GM12873 (cell line): ENCODE measurements around the gene MOG.

ENCODE experiments used
- TF ChIP-seq, protein P1 (sequence below): IDR thresholded peaks from 2 replicates; pipeline ENCODE4 v1.5.1; 2012; ENCODE audit warnings: low read depth, mild to moderate bottlenecking, moderate library complexity, low read length, control low read depth; ENCODE audit not compliant: insufficient read depth; ENCODE audit errors: missing control alignments

The MOG gene

DNA sequence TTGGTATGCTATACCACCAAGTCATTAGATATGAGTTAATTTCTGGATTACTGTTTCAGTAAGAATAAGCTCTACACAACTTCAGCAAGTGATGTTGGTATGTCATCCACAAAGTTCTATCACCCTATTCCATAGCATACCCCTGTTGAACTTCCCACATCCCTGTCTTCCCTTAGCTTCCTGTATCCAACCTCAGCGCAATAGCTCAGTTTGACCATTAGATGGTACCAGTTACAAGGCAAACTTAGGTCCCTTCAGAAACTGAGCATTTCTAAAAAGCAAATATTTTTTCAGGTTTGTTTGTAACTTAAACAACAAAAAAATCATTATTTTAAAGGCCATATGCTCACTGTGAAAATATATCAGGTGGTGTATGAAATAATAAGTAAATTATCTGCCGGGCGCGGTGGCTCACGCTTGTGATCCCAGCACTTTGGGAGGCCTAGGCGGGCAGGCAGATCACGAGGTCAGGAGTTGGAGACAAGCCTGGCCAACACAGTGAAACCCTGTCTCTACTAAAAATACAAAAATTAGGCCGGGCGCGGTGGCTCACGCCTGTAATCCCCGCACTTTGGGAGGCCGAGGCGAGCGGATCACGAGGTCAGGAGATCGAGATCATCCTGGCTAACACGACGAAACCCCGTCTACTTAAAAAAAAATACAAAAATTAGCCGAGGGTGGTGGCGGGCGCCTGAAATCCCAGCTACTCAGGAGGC is 8.8 kb upstream of the MOG start:
- TF ChIP-seq, protein P1, sequence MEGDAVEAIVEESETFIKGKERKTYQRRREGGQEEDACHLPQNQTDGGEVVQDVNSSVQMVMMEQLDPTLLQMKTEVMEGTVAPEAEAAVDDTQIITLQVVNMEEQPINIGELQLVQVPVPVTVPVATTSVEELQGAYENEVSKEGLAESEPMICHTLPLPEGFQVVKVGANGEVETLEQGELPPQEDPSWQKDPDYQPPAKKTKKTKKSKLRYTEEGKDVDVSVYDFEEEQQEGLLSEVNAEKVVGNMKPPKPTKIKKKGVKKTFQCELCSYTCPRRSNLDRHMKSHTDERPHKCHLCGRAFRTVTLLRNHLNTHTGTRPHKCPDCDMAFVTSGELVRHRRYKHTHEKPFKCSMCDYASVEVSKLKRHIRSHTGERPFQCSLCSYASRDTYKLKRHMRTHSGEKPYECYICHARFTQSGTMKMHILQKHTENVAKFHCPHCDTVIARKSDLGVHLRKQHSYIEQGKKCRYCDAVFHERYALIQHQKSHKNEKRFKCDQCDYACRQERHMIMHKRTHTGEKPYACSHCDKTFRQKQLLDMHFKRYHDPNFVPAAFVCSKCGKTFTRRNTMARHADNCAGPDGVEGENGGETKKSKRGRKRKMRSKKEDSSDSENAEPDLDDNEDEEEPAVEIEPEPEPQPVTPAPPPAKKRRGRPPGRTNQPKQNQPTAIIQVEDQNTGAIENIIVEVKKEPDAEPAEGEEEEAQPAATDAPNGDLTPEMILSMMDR, result peak; percentile 63

DNA sequence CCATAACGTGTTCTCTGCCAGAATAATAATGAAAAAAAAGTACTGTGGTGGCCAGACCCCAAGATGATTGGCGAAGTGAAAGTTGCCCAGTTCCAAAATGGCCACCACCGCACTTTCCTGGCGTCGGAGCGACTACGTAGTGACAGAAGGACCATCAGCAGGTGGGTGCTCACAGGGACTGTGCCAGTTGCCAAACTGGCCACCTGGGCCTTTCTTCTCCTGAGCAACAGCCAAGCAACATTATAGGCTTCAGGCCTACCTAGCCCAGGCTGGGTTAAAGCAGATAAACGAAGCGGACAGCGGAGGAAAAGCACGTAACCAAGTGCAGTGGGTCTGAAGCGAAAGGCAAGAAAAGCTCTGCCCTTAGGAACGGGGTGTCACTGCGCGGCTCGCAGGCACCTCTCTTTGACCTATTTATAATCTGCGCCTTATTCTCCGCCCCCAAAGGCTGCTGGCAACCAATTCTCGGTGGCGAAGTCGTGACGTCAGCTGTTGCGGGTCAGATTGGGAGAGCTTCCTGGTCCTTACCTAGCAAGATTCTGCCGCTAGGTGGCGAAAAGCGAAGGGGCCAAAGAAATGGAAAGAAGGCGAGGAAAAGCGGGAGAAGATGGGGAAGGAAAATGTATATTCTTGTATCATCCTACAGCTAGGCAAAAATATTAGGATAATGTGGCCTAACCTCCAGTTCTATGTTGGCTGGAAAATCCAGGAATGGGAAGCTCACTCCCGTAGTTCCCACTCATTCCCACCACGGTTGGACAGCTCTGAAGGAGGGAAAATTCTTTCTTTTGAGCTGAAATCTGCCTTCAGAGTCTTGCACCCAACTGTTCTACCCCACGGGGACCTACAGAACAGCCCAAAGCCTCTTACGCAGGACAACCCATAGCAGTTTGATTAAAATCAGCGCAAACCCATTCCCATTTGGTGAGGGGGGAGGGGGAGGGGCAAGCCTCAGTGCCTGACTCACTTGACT is 6.9 kb upstream of the MOG start:
- TF ChIP-seq, protein P1, result peak; percentile 88

DNA sequence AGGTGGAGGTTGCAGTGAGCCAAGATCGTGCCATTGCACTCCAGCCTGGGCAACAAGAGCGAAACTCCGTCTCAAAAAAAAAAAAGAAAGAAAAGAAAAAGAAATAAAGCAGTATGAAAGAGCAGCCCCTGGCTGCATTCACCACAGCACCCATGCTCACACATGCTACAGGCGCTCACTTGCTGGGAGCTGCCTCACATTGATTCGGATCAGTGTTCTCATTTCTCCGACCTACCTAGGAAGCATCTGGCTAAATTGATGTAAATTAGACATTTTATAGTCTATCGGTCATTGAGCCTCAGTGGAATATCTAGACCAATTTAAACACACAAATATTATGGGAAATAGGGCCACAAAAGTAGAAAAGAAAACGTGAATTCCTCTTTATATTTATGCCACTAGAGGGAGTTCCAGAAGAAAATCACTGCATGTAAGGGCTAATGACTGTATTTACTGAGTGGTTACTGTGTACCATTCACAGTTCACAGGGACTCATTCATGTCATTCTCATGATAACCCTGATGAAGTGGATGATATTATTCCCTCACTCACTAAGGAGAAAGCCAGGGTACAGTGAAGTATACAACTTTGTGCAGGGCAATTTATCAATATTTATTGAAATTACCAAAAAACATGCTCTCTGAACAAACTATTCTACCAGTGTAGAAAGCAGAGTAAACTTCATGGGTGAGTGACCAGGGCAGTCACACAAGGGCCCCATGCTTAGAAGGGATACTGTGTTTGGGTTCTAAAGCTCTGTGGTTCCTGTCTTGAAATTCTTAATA is 5.3 kb upstream of the MOG start:
- TF ChIP-seq, protein P1, result peak; percentile 61

DNA sequence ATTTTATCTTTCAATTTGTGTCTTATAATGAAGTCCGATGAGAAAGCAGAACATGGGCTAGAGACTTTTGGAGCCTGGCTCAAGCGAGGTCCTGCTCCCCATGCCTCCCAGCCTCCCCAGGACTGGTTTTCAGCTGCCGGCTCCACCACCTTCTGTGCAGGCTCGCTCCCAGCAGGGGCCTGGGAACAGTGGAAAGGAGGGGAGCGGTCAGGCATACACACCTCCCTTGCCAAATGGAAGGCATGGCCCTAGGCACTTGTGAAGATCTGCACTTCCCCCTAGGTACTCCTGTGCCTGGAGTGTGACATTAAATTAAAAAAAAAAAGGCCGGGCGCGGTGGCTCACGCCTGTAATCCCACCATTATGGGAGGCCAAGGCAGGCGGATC is 4.7 kb upstream of the MOG start:
- TF ChIP-seq, protein P1, result no peak

DNA sequence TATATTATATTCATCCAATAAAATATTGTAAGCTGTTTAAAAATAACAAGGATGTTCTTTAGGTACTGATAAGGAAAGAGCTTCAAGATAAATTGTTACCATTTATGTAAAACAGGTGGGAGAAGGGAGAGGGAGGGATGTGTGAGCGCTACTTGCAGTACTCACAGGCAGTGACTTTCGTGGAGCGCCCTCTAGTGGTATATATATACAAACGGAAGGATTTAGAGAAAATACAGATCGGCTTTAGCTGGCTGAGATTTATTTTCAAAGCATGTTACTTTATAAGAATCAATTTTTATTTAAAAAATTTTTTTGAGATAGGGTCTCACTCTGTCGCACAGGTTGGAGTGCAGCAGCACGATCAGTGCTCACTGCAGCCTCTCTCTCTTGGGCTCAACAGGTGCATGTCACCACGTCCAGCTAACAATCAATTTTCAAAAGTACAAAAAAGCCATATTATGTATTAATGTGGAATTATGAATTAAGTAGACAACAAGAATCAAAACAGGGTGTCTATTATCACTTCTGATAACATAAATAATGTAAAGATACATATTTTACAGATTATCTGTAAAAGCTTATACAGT is 3.3 kb upstream of the MOG start:
- TF ChIP-seq, protein P1, result peak; percentile 68

DNA sequence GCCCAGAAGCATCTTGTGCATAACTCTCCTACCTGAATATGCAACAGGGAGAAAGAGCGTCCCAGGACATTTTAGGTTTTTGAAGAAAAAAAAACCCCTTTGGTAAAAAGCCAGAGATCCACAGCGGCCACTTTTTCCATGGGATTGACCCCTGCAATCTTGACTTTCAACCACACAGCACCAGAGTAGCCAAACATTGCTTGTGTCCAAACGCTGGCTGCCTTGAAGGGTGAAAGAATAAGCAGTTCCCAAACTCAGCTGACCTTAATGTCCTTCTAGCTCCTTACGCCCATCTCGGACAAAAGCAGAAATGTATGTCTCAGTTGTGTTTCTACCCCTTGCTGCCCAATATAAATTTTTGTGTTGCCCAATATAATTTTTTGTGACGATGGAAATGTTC is 1.2 kb upstream of the MOG start:
- TF ChIP-seq, protein P1, result no peak
